Measurements from ENCODE around the gene ZNF14. TPM values are rescaled to one million over a fixed set of nuclear protein-coding genes. Genes with fewer than 3 reads are reported as not detected.

Gene ZNF14
- total and polyA plus RNA-seq, 2 of the 13 experiments (the other 11 are each of a cell fraction or from before 2014, with no cell fraction given) = 1.9 to 6.2 TPM

GRCh38 chr19:19778666-19779065 is 45.8 kb upstream of the ZNF14 start:
- intact Hi-C loops (cut with micrococcal nuclease; ENCODE audit: unreplicated experiment) (loop anchor here (5.0 kb wide), 1 partner anchor 89 kb away; the partner anchor contains the start of gene ZNF253), in situ Hi-C loops (cut with HindIII; ENCODE audit: extremely low pct_ligation_motif_present, low pct_unique_long_range_greater_than_20kb) (no loop called here)
- Histone ChIP-seq H3K4me2 (ENCODE audit: low read depth, low read length) (no peak overlapping the region), H3K27me3 (ENCODE audit: control insufficient read depth in 1 of 2, insufficient read depth in 2 of 2, low read length in 2 of 2) (no peaks in the 10 kb centered on the region; a peak in 1 of 5 replicates), H3K4me3 (replicated peaks in 1 of 3; ENCODE audit: insufficient read depth in 1 of 3, low read depth in 2 of 3, low read length in 3 of 3) (no peak overlapping the region), H3K9ac (ENCODE audit: insufficient read depth, low read depth, low read length) (no peak overlapping the region), H3K79me2 (ENCODE audit: insufficient read depth, low read length) (peaks cover 11% of the 10 kb centered on the region), H4K20me1 (ENCODE audit: insufficient read depth, low read length) (no peaks in the 10 kb centered on the region), H3K27ac (ENCODE audit: extremely low read length, insufficient read depth, low read length) (no peak overlapping the region), H2AFZ (ENCODE audit: low read length) (no peak overlapping the region), H3K36me3 (replicated peaks in 1 of 2; ENCODE audit: control insufficient read depth in 1 of 2, insufficient read depth in 2 of 2, low read length in 2 of 2) (0 out of 5 replicates have a peak, but pooled peaks cover 0 to 2% of the 10 kb centered on the region in 2 experiments), H3K4me1 (ENCODE audit: insufficient read depth, low read length) (peaks cover 30% of the 10 kb centered on the region), H3K9me3 (ENCODE audit: low read length) (no peaks in the 10 kb centered on the region)
- 98% methylated on average over 2 of the region's 2 CpGs for WGBS (ENCODE audit: low lambda C conversion rate)
- POLR2A ChIA-PET = interaction anchor here (0.8 to 3.8 kb wide), 2 partner anchors 87 to 110 kb away, joined by 3 to 35 read pairs; partner anchors contain the start of genes ZNF101 and ZNF253
- ATAC-seq (no peak), FAIRE-seq (no peak), DNase-seq (ENCODE audit: low spot score) (no peak)
- BruUV-seq (replicated peaks) = no TSS peak
- CTCF ChIA-PET (ENCODE audit: low intra/inter-chr PET ratio, low total read pairs) = no interaction called here
- TF ChIP-seq ZNF317 (CRISPR knock-in tag; IDR thresholded peaks at IDR 0.05) (no peak), ZNF816 (CRISPR knock-in tag; IDR thresholded peaks at IDR 0.05; ENCODE audit: borderline replicate concordance) (no peak), CCDC6 (CRISPR knock-in tag; IDR thresholded peaks at IDR 0.05) (no peak), ZNF746 (CRISPR knock-in tag; IDR thresholded peaks at IDR 0.05) (no peak), JUN (CRISPR knock-in tag; IDR thresholded peaks at IDR 0.05) (no peak), CC2D1A (CRISPR knock-in tag; IDR thresholded peaks at IDR 0.05) (no peak), DBP (CRISPR knock-in tag; IDR thresholded peaks at IDR 0.05; ENCODE audit: not compliant biosample characterization) (no peak), ZNF777 (CRISPR knock-in tag; IDR thresholded peaks at IDR 0.05) (no peak), SNAPC2 (CRISPR knock-in tag; IDR thresholded peaks at IDR 0.05) (no peak), AGO1 (IDR thresholded peaks at IDR 0.05; ENCODE audit: low read depth, low read length, poor library complexity, severe bottlenecking) (no peak), BRD4 (CRISPR knock-in tag; IDR thresholded peaks at IDR 0.05) (no peak), KLF9 (CRISPR knock-in tag; IDR thresholded peaks at IDR 0.05; ENCODE audit: low read depth) (no peak), HCFC1 (IDR thresholded peaks at IDR 0.05; ENCODE audit: low read depth, low read length) (no peak), ZFP1 (CRISPR knock-in tag; IDR thresholded peaks at IDR 0.05) (no peak), MLX (CRISPR knock-in tag; IDR thresholded peaks at IDR 0.05) (no peak), ZSCAN25 (CRISPR knock-in tag; IDR thresholded peaks at IDR 0.05) (no peak), ZNF773 (CRISPR knock-in tag; IDR thresholded peaks at IDR 0.05; ENCODE audit: borderline replicate concordance) (no peak)
- TF ChIP-seq, protein P1, sequence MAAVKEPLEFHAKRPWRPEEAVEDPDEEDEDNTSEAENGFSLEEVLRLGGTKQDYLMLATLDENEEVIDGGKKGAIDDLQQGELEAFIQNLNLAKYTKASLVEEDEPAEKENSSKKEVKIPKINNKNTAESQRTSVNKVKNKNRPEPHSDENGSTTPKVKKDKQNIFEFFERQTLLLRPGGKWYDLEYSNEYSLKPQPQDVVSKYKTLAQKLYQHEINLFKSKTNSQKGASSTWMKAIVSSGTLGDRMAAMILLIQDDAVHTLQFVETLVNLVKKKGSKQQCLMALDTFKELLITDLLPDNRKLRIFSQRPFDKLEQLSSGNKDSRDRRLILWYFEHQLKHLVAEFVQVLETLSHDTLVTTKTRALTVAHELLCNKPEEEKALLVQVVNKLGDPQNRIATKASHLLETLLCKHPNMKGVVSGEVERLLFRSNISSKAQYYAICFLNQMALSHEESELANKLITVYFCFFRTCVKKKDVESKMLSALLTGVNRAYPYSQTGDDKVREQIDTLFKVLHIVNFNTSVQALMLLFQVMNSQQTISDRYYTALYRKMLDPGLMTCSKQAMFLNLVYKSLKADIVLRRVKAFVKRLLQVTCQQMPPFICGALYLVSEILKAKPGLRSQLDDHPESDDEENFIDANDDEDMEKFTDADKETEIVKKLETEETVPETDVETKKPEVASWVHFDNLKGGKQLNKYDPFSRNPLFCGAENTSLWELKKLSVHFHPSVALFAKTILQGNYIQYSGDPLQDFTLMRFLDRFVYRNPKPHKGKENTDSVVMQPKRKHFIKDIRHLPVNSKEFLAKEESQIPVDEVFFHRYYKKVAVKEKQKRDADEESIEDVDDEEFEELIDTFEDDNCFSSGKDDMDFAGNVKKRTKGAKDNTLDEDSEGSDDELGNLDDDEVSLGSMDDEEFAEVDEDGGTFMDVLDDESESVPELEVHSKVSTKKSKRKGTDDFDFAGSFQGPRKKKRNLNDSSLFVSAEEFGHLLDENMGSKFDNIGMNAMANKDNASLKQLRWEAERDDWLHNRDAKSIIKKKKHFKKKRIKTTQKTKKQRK (IDR thresholded peaks at IDR 0.05; ENCODE audit: low read length) = no peak
- TF ChIP-seq, protein P2, sequence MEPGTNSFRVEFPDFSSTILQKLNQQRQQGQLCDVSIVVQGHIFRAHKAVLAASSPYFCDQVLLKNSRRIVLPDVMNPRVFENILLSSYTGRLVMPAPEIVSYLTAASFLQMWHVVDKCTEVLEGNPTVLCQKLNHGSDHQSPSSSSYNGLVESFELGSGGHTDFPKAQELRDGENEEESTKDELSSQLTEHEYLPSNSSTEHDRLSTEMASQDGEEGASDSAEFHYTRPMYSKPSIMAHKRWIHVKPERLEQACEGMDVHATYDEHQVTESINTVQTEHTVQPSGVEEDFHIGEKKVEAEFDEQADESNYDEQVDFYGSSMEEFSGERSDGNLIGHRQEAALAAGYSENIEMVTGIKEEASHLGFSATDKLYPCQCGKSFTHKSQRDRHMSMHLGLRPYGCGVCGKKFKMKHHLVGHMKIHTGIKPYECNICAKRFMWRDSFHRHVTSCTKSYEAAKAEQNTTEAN (CRISPR knock-in tag; conservative IDR thresholded peaks at IDR 0.05) = no peak
